ENCODE data around the gene IL16.

Gene IL16

DNA sequence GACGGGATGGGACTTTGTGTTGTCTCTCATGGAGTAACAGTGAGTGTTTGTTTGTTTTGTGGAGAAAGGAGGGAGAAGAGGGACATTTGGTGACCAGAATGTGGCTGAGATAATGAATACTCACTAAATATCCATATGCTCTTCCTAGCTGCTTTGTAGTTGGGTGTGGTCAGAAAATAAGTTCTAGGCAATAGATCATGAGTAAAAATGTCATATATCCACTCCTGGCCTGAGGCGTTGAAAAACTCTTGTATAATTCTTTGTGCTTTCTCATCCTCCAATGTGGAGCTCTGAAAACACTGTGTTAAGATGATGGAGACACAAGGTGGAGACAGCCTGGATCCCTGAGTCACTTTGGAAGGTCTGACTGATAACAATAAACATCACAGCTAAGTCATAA is 28.0 kb upstream of the IL16 start:
- Histone ChIP-seq H3K9me3 (no peaks in the 10 kb centered on the region), H3K4me1 (peaks cover 0 to 13% (median 1%) of the 10 kb centered on the region in 4 donors), H3K36me3 (no peaks in the 10 kb centered on the region), H3K27ac (no peak overlapping the region), H3K27me3 (no peaks in the 10 kb centered on the region), H3K4me3 (no peak overlapping the region)
- intact Hi-C loops (cut with DNase I; ENCODE audit: low total_unique reads), result no loop called here
- DNase-seq, result no peak
- TF ChIP-seq, protein P1, sequence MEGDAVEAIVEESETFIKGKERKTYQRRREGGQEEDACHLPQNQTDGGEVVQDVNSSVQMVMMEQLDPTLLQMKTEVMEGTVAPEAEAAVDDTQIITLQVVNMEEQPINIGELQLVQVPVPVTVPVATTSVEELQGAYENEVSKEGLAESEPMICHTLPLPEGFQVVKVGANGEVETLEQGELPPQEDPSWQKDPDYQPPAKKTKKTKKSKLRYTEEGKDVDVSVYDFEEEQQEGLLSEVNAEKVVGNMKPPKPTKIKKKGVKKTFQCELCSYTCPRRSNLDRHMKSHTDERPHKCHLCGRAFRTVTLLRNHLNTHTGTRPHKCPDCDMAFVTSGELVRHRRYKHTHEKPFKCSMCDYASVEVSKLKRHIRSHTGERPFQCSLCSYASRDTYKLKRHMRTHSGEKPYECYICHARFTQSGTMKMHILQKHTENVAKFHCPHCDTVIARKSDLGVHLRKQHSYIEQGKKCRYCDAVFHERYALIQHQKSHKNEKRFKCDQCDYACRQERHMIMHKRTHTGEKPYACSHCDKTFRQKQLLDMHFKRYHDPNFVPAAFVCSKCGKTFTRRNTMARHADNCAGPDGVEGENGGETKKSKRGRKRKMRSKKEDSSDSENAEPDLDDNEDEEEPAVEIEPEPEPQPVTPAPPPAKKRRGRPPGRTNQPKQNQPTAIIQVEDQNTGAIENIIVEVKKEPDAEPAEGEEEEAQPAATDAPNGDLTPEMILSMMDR (IDR thresholded peaks at IDR 0.05), result no peak

DNA sequence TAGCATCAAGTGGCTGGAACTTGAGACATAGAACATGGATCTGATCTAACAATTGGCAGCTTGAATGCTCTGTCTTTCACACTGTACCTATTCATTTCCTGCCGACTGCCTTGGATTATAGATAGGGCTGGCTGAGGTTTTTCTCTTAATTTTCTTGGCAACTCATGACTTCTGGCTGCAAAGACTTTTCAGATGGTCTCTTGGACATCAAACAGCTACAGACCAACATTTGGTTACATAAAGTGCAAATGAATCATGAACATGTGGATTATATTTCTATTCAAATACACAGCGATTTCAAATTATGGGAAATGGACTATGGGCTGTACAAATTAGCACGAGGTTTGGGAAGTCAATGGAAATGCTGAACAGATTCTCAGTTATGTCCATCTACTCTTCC is 26.2 kb upstream of the IL16 start:
- H3K27ac ChIP-seq, result no peak overlapping the region
- H3K4me1 ChIP-seq, result peaks cover 0 to 13% (median 1%) of the 10 kb centered on the region in 4 donors
- no peaks in the 10 kb centered on the region for H3K36me3 ChIP-seq
- no peaks in the 10 kb centered on the region for H3K9me3 ChIP-seq
- no peaks in the 10 kb centered on the region for H3K27me3 ChIP-seq
- DNase-seq, result no peak
- H3K4me3 ChIP-seq, result no peak overlapping the region
- TF ChIP-seq, protein P1 (IDR thresholded peaks at IDR 0.05), result no peak
- intact Hi-C loops (cut with DNase I; ENCODE audit: low total_unique reads), result no loop called here

DNA sequence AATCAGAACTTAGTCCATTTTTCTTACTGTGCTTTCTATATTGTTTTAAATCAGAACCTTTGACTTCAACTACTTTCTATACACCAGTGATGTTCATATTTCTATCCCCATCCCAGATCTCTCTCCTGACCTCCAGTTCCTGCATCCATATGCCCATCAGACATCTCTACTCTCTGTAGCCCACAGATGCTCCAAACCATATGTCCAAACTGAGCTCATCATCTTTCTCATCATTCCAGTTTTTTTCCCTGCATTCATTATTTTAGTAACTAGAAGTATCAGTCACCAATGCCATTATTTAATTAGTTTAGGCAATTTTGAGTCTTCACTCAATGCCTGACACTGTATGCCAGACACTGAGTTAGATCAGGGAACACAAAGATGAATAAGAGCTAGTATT is 25.4 kb upstream of the IL16 start:
- Histone ChIP-seq H3K27ac (no peak overlapping the region), H3K4me1 (peaks cover 0 to 16% (median 1%) of the 10 kb centered on the region in 4 donors), H3K9me3 (no peaks in the 10 kb centered on the region), H3K4me3 (no peak overlapping the region), H3K27me3 (no peaks in the 10 kb centered on the region), H3K36me3 (no peaks in the 10 kb centered on the region)
- TF ChIP-seq, protein P1 (IDR thresholded peaks at IDR 0.05), result no peak
- DNase-seq, result no peak
- intact Hi-C loops (cut with DNase I; ENCODE audit: low total_unique reads), result no loop called here

GRCh38 chr15:81174125-81174791 is 22.4 kb upstream of the IL16 start:
- Histone ChIP-seq H3K27ac (no peak overlapping the region), H3K36me3 (no peaks in the 10 kb centered on the region), H3K27me3 (no peaks in the 10 kb centered on the region), H3K4me3 (no peak overlapping the region), H3K9me3 (no peaks in the 10 kb centered on the region), H3K4me1 (peaks cover 0 to 10% (median 4%) of the 10 kb centered on the region in 4 donors)
- DNase-seq, result no peak
- TF ChIP-seq, protein P1 (IDR thresholded peaks at IDR 0.05), result no peak
- intact Hi-C loops (cut with DNase I; ENCODE audit: low total_unique reads), result no loop called here

DNA sequence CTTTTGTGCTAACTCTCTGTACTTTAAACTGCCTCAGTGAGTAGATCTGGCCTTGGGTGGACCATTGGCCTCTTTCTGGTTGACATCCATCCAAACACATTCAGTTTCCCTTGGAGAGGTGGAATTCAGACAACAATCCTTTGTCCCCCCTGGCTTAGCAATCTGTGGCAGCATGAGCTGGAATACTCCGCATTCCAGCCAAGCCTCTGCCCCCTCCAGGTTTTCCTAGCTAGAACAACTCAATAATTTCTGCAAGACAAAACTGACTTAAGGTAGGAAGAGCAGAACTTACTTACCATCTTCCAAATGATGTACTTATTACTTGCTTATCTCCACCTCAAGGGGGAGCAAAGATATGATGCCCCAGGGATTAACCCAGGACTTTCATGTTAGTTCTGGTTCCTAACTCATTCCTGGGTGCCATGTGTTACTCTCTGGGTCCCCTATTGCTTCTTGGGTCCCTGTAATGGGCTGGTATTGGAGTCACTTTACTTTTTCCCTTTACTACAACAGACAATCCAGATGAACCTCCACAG is 21.8 kb upstream of the IL16 start:
- no peaks in the 10 kb centered on the region for H3K9me3 ChIP-seq
- H3K4me3 ChIP-seq, result no peak overlapping the region
- H3K27ac ChIP-seq, result no peak overlapping the region
- DNase-seq, result no peak
- TF ChIP-seq, protein P1 (IDR thresholded peaks at IDR 0.05), result no peak
- intact Hi-C loops (cut with DNase I; ENCODE audit: low total_unique reads), result no loop called here
- peaks cover 0 to 10% (median 4%) of the 10 kb centered on the region in 4 donors for H3K4me1 ChIP-seq
- H3K36me3 ChIP-seq, result no peaks in the 10 kb centered on the region
- H3K27me3 ChIP-seq, result no peaks in the 10 kb centered on the region

Data from tibial artery (tissue), 4 donors.